ENCODE data around the gene LMX1B.

GRCh38 chr9:126582427-126582826, 31.3 kb upstream of the LMX1B start:
- TF ChIP-seq CTCF (conservative IDR thresholded peaks at IDR 0.05 in 1 of 2, IDR thresholded peaks at IDR 0.05 in 1 of 2; ENCODE audit: low read depth in 1 of 2, low read length in 2 of 2) (no peak), EZH2 (IDR thresholded peaks at IDR 0.05; ENCODE audit: low read length, missing control alignments) (no peak)
